A549 (cell line): ENCODE data around the gene TAS2R38.

ENCODE experiments used
- CTCF ChIP-seq: fragments of >200 bp; sonication (Bioruptor Twin); formaldehyde crosslinking; IDR thresholded peaks from 3 replicates; pipeline ENCODE4 v1.5.1; 2016
- JUN ChIP-seq, 2 experiments: fragments of >200 bp; sonication (Bioruptor Twin); formaldehyde crosslinking; IDR thresholded peaks; 2 replicates in 1 of 2; 3 replicates in 1 of 2; pipeline ENCODE4 v1.6.1; 2016 to 2017
- POLR2A ChIP-seq: IDR thresholded peaks from 2 replicates; pipeline ENCODE4 v1.6.1; 2012; ENCODE audit warnings: mild to moderate bottlenecking, low read length
- RFX5 ChIP-seq: fragments of 450-650 bp; IDR thresholded peaks from 2 replicates; pipeline ENCODE4 v1.7.1; 2014; ENCODE audit warnings: antibody characterized with exemption, mild to moderate bottlenecking, moderate library complexity

- TF ChIP-seq POLR2A (no peak), RFX5 (no peak), CTCF (no peak), JUN (IDR thresholded peaks at IDR 0.05) (no peak)
Measured at GRCh38 chr7:141949021-141949420, 24.6 kb downstream of the TAS2R38 start.
